GM18861 (cell line): Measurements from ENCODE around the gene RAB11FIP4.
"Not testable (repeated sequence)": the region's sequence is repeated elsewhere in the genome, so short reads cannot be mapped to it uniquely, and the experiment has no call there.

Experiments used
- ATAC-seq: cut with Tn5 transposase; IDR thresholded peaks from one replicate; pipeline ENCODE4 v1.9.1; 2021; ENCODE audit not compliant: unreplicated experiment

Gene RAB11FIP4

DNA sequence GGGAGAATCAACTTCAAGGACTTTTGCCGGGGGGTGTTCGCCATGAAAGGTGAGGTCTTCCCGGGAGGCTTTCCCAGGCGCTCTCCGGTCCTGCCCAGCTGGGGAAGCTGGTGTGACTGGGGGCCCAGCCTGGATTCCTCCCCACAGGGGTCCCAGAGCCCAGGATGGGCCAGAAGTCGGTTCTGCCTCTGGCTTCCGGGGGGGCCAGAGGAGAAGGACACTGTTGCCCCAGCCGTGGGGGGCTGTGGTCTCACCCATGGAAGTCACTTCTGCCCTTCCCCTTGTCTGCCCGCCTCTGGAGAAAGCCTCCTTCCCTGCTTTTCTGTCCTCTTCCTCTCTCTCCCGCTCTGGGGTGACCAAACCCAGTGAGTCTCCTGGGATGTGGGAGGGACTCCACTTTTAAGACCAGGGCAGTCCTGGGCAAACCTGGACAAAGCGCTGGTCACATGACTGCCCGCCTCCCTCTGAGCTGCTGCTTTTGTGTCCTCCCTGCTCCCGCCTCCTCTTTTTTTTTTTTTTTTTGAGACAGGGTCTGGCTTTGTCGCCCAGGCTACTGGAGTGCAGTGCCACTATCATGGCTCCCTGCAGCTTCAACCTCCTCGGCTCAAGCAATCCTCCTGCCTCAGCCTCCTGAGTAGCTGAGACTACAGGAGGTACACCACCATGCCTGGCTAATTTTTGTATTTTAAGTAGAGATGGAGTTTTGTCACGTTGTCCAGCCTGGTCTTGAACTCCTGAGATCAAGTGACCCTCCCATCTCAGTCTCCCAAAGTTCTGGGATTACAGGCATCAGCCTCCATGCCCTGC, 40.6 kb downstream of the RAB11FIP4 start:
- ATAC-seq, result no peak

DNA sequence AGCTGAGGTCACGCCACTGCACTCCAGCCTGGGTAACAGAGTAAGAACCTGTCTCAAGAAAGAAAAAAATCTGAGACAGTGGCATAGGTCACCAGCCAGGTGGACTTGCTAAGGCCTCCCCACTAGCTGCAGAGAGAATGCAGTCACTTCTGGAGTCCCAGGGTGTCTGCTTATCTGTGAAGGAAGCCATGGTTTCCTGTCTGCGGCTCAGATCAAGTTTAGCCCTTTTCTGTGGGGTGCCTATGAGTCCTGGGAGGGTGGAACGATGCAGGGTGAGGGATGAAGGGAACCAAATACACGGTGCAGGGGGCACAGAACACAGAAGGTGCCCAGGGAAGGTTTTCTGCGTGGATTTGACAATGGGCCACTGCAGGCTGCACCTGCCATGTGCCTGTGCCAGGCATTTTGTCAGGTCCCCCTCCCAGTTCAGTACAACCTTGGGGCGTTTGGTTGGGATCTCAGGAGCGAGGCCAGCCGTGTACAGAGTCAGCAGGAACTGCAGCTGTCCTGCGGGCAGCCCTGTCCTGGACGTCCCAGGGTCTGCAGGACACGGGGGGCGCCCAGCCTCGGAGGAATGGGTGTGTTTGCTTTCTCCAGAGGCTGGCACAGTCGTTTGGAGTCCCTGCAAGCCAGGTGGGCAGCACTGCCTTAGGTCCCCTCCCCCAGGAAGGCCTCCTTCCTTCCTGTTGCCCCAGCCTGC, 41.8 kb downstream of the RAB11FIP4 start:
- no peak for ATAC-seq

DNA sequence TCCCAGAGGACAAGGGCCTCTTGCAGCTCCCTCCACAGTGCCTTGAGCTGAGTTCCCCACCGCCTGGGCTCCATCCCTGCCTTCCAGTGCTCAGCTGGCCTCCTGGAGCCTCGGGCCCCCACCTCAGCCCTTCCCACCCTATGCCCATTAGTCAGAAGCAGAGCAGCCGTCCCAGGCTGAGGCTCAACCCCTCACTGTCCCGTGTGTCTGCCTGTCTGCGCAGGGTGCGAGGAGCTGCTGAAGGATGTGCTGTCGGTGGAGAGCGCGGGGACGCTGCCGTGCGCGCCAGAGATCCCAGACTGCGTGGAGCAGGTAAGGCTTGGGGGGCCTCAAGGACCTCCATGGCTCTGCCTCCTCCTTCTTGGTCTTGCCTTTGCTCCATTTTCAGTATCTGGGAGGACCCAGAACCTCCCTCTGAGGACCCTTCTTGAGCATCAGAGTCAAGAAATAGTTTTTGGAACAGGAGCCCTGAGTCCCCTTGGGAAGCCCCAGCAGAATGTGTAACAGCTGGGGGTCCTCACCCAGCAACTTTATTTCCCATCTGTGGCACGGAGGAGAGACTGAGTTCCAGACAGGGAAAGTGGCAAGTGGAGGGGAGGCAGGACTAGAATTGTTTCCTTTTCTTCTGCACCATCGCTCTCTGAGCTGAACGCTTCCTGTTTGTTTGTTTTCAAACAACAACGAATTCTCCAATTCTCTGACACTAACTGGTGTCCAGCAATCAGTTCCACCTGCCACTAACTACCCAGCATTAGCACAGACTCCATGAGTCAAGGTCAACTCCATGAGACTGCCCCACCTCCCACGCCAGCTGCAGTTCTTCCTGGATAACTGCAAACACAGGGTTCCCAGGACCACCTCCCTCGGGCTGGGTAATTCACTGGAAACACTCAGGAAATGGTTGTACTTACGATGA, 42.6 kb downstream of the RAB11FIP4 start:
- no peak for ATAC-seq

DNA sequence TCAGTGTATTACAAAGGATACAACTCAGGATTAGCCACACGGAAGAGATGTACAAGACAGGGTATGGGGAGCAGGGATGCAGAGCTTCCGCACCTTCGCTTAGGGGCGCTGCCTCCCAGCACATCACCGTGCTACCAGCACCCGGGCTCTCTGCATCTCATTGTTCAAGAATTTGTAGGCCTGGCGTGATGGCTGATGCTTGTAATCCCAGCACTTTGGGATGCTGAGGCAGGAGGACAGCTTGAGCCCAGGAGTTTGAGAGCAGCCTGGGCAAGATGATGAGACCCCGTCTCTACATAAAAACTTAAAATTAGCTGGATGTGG, 43.2 kb downstream of the RAB11FIP4 start:
- ATAC-seq, result no peak

DNA sequence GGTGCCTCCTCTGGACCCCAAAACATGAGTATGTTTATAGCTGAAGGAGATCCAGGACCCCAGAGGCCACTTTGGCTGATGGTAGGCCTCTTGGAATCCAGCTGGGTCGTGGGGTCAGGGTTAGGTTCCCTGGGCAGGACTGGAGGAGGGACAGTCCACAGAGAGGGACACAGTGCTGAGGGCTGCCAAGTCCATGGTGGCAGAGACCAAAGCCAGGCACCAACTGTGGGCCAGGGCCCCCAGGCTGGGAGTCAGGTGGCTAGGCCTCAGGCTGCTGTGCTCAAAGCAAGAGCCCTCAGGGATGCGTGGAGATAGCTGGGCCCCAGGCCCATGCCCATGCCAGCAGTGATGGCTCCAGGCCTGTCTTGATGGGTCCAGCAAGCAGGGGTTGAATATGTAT, 44.1 kb downstream of the RAB11FIP4 start:
- no peak for ATAC-seq

DNA sequence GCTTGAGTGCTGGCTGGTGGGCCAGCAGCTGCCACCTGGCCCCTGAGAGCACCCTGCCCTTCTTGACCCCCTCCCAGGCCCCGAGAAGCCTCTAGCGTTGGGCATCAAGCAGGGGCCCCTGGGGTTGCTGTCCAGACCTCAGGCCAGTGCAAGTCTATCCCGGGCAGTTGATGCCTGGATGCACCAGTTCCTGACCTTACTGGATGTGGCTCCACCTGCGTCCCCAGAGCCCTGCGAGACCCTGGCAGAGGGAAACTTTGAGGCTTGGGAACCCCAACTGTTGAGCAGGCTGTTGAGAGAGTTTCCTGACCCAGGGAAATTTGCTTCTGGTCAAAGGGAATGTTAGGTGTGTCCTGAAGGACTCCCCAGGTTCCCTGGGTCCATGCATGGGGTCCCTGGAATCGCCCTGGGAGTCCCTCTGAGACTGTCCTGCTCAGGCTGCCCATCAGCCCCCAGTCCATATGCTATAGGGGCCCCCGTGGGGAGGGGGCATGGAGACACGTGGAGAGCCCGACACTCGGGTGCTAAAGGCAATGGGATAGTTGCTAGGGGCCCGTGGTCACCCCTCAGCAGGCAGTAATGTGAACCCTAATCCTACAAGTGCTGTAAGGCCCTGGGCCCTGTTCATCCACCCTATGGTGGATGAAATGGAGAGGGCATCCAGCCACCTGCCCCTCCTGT, 46.4 kb downstream of the RAB11FIP4 start:
- ATAC-seq, result no peak

DNA sequence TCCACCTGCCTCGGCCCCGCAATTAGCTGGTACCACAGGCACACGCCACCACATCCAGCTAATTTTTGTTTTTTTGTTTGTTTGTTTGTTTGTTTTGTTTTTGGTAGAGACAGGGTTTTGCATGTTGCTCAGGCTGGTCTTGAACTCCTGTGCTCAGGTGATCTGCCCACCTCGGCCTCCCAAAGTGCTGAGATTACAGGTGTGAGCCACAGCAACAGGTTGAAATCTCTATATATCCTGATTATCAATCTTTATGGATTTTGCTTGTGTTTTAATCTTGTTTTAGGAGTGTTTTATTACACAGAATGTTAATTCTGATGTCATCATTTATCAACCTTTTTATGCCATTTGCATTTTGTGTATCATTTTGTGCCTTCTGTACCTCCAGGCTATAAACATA, 48.2 kb downstream of the RAB11FIP4 start:
- ATAC-seq, result no peak

DNA sequence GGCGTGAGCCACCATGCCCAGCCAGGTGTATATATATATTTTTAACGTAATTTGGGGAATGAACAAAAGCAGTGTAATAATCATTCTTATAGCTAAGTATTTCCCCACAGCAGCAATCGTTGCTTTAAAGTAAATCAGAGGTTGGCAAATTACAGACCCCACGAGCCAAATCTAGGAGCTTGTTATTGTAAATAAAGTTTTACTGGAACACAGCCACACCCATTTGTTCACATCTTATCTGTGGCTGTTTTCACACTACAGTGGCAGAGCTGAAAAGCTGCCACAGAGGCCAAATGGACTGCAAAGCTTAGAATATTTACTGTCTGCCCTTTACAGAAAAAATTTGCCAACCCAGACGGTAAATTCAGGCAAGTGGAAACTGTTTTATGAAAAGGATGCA, 50.8 kb downstream of the RAB11FIP4 start:
- no peak for ATAC-seq

DNA sequence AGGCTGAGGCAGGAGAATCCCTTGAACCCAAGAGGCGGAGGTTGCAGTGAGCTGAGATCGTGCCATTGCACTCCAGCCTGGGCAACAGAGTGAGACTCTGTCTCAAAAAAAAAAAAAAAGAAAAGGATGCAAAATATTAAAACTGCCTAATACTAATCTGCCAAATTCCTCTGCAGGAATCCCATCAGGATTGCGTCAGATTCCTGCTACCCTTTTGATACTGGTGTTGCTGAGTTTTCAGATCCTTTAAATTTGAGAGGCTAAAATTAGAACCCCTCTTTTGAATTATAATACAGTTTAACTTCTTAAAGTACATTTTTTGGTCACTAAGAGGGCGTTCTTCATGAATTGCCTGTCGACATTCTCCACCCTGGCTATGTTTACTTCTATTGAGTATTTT, 51.4 kb downstream of the RAB11FIP4 start:
- not testable (repeated sequence) for ATAC-seq

DNA sequence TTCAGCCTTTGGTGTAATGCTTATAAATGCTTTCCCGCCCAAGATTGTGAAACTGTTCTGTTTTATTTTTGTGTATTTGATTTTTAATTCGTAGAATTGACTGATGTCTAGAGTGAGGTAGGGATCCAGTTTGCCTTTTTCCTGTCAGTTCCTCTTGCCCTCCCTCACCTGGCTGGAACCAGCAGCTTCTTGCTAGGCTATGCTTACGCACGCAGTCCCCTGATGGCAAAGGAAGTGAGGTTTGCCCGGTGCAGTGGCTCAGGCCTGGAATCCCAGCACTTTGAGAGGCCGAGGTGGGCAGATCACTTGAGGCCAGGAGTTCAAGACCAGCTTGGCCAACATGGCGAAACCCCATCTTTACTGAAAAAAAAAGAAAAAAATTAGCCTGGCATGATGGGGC, 51.9 kb downstream of the RAB11FIP4 start:
- no peak for ATAC-seq

DNA sequence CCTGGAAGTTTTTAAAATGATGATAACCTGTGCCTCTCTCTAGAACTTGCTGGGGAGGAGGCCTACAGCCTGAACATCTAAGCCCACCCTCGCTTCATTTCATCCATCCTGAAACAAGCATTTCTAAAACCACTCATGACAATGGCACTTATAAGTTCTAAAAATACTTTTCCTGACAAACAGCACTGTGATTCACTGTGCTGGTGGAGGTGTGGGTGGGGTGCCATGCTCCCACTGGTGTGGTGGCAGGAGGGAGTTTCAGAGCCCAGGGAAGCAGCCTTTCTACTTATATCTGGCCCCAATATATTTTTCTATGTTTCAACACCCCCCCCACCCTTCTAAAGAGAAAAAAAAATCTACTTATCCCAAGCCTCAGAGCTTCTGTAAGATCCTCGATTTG, 52.6 kb downstream of the RAB11FIP4 start:
- ATAC-seq, result no peak

DNA sequence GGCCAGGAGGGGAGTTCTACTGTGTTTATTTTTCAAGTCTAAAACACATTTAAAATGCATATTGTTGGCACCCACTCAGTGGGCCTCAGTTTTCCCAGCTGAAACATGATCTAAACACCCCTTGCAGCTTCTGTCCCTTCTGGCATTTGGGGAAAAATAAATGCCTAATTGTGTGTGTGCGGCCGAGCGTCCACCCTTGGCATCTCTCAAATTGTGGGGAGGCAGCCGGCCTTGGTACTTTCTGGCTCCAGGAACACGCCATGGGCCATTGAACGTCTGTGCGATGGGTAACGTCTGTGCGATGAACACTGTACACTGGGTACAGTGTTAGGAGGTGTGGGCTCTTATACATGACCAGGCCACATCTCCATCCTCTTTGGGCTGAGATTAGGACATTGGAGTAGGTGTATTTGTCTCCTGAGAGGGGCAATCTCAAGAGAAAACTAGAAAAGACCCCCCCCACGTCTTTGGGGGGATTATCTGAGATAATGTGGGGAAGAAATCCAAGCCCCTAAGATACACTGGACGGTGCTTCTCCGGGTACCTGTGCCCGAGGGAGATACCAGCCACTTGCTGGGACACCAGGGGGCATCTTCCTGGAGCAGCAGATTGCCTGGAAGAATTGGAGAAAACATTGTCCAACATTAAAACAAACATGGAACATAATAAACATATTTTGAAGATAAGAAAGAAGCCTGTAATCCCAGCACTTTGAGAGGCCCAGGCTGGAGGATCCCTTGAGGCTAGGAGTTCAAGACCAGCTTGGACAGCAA, 54.9 kb downstream of the RAB11FIP4 start:
- ATAC-seq, result no peak

DNA sequence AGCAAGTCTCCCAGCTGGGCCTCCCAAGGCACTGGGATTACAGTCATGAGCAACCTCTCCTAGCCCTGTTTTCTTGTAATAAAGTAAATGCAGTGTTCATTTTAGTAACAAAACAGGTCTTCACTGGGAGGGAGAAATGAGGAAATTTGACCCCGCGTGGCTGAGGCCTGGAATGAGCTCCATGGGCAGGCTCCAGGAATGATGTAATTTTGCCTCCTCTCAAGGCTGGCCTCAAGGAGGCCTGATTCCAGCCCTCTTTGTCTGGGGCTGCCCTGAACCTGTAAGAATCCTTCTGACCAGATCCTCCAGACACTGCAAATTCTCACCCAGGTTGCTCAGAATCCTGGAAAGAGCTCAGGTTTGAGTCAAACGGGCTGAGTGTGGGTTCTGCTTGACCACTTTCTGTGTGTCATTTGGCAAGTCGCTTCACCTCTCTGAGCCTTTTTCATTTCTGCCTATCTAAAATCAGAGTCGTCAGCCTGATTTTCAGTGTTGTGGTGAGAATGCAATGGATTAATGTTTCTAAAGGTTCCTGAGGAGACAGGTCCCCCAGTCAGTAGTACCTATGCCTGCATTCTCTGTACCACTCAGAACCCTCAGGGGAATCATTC, 57.1 kb downstream of the RAB11FIP4 start:
- no peak for ATAC-seq

DNA sequence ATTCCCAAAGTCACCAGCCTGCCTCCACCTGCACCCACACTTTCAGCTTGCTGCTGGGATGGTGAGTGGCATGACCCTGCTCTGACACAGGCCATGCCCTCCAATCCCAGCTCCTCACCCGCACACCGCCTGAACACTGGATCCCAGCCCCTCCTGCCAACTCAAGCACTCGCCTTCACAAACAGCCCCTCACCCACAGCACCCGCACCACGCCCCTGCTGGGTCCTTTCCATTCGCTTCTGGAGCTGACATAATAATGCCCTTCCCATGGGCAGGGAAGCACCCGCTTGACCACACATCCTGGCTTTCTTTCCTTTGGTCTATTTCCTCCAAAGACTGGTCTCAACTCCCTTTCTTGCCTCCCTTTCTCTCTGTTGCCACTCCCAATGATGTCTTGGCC, 57.6 kb downstream of the RAB11FIP4 start:
- ATAC-seq, result no peak

DNA sequence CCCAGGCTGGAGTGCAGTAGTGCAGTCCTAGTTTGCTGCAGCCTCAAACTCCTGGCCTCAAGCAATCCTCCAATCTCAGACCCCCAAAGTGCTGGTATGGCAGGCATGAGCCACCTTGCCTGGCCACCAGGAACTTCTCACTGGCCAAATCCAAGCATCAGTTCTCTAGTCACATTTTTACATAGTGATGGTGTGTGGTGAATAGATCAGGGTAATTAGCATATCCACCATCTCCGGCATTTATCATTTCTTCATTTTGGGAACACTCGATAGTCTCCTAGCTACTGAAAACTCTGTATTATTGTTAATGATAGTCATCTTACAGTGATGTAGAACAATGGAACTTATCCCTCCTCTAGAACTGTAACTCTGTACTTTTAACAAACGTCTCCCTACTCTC, 58.3 kb downstream of the RAB11FIP4 start:
- no peak for ATAC-seq

DNA sequence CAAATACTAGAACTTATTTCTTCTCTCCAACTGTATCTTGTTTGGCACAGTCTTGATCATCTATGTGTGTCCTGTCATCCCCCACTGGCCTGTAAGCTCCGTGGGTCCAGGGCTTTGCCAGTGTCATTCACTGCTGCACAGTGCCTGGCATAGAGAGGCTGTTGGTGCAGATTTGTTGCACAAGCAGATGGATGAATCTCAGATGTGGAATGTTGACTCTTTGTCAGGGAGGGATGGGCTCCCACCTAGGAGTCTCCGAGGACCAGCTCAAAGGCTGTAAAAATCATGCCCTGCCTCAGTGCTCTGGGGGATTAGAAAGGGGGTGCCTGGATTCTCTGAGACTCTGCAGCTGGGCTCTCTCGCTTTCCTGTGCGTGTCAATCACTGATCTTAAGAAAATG, 60.6 kb downstream of the RAB11FIP4 start:
- no peak for ATAC-seq

DNA sequence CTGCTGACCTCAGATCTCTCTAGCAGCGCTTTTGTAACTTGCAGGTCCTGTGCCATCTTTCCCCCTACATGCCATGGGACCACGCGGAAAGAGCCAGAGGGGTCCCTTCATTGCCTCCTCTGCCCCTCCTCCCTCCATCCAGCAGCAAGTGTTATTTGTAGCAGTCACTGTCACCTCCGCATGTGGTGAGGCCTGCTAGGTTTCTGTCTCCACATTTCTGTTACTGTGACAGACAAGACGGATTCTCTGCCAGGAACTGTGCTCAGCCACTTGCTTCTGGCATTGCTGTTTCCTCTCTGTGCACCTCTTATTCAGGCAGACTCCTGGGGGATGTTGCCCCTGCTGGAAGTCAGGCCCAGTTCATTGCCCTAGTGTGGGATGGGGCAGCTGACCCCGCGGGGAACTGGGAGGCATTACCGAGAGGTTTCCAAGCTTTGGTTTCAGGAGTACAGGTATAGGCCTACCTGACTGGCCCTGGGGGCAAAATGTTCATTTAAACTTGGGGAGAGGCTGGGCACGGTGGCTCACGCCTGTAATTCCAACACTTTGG, 61.2 kb downstream of the RAB11FIP4 start:
- ATAC-seq, result no peak

DNA sequence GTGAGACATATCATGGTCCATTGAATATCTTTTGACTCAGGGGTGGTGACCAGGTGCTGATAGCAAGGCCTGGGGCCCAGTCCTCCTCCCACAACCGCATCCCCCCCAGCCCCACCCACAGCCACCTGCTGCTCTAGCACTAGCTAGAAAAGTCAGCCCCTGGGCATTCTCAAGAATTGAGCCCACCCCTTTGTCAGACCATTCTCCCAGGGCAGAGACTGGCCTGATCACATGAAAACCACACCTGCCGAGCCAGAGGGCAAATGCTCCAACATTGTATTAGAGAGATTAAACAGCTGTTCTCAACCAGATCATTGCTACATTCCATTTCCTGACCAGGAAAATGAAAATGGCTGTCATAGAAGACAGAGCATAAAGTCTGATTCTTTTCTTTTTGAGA, 62.4 kb downstream of the RAB11FIP4 start:
- no peak for ATAC-seq

DNA sequence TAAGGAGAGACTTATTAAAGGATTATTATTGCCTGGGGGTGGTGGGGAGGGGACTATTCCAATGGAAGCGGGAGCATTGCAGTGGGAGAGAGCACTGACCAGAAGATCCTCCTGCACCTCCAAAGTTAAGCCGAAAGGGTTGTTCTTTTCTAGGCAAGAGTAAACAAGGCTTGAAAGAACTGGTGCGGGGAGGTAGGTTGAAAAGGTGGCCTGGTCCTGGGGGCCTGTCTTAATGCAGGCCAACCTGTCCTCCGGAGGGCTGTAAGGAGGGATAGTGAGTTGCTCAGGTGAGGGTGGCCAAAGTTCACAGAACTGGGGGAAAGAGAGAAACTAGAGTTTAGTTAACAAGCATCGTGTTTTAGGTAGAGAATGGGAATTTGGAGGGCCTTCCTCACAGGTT, 65.3 kb downstream of the RAB11FIP4 start:
- ATAC-seq, result no peak
